Measurements from ENCODE around the gene PHOX2B. TPM values are rescaled to one million over a fixed set of nuclear protein-coding genes. Genes with fewer than 3 reads are reported as not detected.

The PHOX2B gene
- under 1 TPM; 0.08 to 0.88 (median 0.13) TPM for polyA plus RNA-seq (ENCODE audit: insufficient read length in 4 of 4)

DNA sequence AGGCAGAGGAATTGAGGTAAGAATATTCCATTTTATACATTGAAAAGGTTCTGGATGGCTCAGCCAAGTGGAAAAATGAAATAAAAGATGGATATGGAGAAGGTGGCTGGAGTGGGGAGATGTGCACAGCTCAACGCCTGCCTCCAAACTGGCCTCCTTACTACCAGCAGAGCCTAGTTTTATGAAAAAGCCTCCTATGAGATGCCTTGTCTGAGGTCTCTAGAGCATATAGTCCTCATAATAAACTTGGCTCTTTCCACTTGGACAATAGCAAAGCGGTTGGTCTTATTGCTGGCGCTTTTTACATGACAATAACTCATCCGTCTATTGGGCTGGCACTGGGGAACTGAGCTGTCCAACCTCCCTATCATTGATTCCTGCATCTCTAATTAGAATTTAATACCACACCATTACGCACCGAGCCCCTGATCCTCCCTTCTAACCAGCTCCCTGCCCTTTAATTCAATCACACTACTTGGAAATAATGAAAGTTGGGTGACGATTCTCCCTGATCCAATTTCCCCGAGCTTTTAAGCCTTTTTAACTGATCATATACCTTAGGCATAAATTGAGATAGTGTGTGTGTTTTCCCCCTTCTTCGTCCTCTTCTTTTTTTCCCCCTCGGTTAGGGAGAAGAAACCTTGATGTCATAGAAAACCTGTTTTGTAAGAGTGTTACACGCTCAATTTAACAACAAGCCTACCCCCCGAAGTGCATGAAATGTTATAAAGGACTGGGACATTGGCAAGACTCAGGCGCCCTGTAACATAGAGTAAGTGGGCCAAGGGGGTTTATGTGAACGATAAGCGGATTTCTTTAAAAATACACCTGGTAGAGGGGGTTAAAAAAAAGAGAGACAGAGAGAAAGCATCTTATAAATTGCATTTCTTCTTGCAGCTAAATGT lies at the start of gene PHOX2B:
Gene PHOX2B (minus strand): TSS at position 155 of the 905 bp plus-strand sequence. CDS start 115 bp downstream, at position 40.
- no peak for DNase-seq (ENCODE audit: low read depth in 4 of 4, low spot score in 3 of 4)

DNA sequence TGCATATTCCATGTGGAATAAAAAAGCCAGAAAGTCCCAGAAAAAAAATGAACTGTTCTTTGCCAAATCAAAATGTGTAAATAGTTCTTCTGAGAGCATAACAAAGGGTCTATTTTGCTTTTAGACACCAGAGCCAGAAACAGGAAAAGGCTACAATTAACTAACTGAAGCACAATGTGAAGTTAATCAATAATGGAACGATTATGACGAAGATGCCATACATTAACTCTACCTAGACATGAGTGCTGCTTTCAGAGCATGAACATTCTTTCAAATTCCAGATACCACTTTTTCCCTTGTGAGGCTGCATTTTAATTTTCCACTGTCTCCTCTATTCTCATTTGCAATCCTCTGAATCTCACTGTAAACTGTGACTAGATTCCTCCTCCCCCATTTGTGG lies 48.7 kb upstream of the PHOX2B start:
- DNase-seq (ENCODE audit: low read depth in 4 of 4, low spot score in 3 of 4): no peak

- DNase-seq (ENCODE audit: low read depth in 4 of 4, low spot score in 3 of 4): no peak
These were observed 48.2 kb upstream of the PHOX2B start for GRCh38 chr4:41796545-41797210.

GRCh38 chr4:41795796-41796385 lies 47.4 kb upstream of the PHOX2B start:
- DNase-seq (ENCODE audit: low read depth in 4 of 4, low spot score in 3 of 4): no peak

DNA sequence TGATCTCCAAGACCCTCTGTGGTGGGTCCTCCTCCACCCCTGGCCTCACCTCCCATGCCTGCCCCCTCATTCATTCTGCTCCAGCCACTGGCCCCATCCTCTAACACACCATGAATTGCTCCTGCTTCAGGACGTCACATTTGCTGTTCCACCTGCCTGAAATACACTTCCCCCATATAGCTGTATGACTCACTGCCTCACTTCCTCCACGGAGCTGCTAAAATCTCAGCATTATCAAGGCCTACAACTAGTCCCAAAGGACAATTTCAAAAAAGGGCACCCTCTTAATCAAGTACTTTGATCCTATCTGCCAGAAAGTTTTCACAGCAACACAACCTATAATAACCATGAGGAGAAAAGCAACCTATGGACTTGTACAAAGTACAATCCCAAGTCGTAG lies 43.6 kb upstream of the PHOX2B start:
- DNase-seq (ENCODE audit: low read depth in 4 of 4, low spot score in 3 of 4): no peak

DNA sequence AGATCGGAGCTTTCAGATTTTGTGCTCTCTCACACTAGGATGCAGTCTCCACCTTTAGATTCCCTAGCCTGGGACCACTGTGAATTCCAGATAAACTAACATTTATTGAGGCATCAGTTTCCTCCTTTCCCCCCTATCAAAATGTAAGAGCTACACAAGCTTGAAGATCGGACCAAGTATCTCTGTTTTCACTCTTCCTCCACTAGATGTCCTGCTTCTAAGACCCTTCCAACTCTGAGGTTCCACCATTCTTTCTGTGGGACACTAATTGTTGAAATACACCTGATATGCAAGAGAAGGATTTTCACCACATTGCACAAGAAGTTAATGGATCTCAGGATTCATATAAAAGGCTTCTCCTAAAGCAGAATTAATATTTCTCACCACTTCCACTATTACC lies 43.0 kb upstream of the PHOX2B start:
- DNase-seq (ENCODE audit: low read depth in 4 of 4, low spot score in 3 of 4): no peak

DNA sequence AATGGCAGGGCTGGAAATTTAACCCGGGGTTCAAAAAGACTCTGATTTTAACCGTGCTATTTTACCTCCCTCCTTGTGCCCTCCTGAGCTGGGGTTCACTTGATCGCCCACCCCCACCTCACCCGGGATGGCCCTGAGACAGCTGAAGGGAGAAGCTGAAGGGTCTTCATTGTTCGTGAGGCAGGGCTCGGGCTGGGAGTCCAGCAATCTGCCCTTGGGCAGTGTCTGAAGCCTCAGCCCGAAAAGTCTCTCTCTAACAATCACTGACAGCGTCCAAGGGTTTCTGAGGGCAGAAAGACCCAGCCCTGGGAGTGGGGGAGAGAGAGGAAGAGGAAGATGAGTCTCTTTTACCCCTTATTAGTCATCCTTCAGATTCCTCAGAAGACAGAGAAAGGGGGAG lies 39.4 kb upstream of the PHOX2B start:
- DNase-seq (ENCODE audit: low read depth in 4 of 4, low spot score in 3 of 4): no peak

DNA sequence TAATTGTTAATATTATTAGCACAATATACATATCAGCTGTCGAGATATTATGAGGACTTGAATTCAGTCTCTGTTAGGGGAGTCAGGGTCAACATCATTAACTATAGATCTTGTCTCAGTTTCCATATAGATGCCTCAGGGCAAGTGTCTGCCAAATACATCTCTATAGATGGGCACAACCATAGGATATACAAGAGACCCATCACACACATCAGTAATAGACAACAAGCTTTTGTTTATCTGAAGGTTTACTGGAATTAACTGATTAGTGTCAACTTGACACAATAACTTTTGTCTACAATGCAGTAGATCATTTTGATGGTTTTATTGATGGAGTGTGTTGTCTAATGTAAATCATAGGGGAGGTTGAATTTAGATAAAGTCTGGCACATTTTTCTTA lies 37.1 kb upstream of the PHOX2B start:
- DNase-seq (ENCODE audit: low read depth in 4 of 4, low spot score in 3 of 4): no peak

- no peak for DNase-seq (ENCODE audit: low read depth in 4 of 4, low spot score in 3 of 4)
These were observed 35.9 kb upstream of the PHOX2B start for GRCh38 chr4:41784191-41784979.

DNA sequence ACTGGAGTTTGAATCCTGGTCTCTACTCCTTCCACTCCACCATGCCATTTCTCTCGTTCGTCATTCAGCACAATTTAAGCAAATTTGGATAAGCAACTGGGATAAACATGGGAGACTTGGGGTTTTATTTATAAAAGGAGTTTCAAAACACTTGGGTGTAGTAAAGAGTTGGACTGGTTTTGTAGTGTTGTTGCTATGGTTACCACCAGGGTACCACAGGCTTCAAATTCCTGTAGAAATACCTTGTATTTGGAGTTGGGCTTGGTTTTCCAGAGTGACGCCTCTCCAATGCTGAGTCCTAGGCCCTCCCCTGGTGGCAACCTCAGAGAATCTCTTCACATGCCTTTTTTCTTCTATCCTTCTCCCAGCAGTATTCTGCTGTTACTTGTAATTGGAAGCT lies 27.9 kb upstream of the PHOX2B start:
- no peak for DNase-seq (ENCODE audit: low read depth in 4 of 4, low spot score in 3 of 4)

DNA sequence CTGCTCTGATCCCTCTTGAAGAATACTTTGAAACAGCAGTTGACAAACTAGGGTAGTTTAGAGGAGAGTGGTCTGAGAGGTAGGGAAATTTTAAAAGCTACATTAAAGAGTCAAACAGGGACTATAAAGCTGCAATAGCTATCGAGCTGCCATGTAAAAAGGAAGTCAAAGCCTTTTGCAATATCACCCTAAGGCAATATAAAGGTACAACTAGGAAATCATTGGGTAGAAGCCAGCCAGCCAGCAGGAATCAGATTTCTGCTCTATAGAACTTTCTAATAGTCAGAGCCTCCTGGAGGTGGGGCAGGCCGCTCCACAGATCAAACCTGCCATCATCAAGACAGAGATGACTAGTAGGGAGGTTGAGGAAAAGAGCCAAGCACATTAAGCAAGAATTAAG lies 15.2 kb upstream of the PHOX2B start:
- no peak for DNase-seq (ENCODE audit: low read depth in 4 of 4, low spot score in 3 of 4)

GRCh38 chr4:41758884-41759283 lies 10.4 kb upstream of the PHOX2B start:
- DNase-seq (ENCODE audit: low read depth in 4 of 4, low spot score in 3 of 4): no peak

DNA sequence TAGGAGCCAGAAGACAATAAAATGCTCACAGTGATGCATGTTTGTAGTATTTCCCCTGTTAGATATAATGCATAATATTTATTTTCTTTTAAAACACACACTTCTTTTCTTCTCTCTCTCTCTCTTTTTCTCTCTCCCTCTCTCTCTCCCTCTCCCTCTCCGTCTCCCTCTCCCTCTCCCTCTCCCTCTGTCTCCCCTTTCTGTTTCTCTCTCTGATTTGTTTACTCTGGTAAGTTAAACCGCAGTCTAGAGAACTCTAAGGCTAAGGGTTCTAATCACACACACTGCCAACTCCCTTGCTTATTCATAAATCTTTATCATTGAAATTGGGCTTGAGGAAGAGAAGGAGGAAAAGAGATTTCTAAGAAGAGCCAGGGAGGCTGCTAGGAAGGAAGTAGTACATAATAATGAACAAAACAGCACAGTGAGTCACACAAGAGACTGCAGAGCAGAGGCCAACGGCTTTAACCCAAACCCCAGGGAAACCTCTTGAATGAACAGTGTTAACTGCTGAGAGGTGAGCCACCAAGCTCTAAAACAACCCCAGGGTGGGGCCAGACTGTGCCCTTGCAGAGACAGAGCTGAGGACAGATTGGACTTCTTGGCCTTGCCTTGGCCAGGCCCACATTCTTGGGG lies 9.1 kb upstream of the PHOX2B start:
- DNase-seq (ENCODE audit: low read depth in 4 of 4, low spot score in 3 of 4): no peak

- no peak for DNase-seq (ENCODE audit: low read depth in 4 of 4, low spot score in 3 of 4)
These were observed 5.4 kb upstream of the PHOX2B start for GRCh38 chr4:41753942-41754341.

DNA sequence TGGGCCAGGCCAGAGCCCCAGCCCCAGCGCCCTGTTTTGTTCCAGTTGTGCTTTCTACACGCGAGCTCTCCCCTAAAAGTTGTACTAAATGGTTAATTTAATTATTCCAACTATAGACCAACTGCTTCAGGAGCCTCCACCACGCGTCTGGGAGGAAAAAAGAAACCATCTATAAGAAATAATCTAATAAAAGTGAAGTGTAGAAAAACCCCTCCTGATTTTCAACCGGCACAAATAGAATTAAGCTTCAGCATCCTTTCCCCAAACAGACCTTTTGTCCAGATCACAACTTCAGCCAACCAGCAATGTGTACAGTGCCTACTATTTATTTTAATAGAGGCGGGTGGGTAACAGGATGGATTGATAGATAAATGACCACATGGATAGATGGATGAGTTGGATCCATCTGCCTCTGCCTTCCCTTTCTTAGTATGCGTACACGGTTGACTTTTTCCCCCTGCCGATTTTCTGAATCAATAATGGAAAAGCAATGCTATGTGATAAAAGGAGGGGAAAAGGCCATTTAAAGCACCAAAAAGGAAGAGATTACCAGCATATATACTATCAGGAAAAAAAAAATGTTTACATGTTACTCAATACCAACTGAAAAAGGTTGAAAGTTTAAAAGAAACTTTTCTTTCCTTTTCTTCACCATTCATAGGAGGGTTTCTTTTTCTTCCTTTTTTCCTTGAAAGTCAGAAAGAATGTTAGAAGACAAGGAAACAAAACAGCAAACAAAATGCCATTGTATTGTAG lies 3.7 kb upstream of the PHOX2B start:
- DNase-seq (ENCODE audit: low read depth in 4 of 4, low spot score in 3 of 4): no peak

DNA sequence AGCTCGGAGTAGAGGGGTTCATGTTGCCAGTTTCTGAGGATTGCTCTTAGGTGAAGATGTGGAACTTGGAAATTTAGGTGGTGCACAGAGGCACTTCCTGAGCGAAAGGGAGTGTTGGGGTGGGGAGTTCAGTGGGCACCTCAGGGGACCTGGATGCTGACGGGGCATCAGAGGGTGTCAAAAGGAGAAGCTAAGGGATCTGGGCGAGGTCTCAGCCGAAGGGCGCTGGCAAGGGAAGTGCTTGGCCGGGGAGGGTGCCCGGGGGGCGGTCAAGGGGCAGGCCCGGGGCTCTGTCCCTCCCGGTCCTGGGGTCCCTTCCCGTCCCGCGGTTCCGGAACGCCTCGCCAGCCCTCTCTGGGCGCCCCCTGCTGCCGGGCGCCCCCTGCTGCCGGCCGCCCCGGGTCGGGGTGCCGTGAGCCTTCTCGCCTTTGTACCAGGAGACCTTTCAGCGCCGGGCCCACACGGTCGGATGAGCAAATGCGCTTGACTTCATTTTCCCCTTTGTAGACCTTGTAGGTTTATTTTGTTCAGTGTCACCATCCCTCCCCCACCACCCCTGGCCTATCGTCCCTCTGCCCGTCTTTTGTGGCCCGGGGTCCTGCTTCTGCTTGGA lies 3.0 kb upstream of the PHOX2B start:
- no peak for DNase-seq (ENCODE audit: low read depth in 4 of 4, low spot score in 3 of 4)

DNA sequence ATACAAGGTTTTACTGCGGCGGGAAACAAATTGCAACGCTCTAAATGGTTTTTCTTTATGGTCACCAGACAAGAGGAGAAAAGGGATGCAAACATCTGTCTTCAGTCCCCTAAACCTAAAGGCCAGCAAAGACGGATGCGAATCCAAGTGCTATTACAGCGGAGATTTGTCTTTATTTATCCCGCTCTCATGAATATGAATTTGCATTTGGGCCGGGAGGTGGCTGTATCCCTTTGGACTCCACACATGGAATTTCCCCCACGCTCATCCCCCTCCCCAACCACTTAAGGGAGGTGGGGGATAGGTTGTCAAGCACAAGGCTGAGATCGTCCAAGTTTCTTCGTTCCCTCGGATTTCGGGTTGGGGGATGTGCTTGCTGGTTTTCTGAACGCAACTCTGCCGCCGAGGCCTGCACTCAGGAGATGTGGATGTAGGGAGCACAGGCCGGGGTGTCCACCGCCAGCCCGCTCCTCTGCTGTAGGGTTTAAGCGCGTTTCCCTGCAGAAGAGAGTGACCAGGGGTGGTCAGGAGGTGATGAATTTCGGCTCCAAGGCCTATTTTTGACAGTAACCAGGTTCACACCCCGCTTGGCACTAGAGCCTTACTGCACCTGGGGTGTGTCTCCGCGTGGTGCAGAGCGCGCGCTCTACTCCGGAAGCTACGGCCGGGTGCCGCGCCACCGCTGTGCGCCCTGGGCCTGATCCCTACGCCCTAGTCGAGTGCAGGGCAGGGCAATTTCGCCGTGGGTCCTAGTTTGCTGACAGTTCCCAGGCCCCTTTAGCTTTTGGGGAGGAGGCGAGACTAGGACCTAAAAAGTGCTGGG lies 2.3 kb upstream of the PHOX2B start:
- DNase-seq (ENCODE audit: low read depth in 4 of 4, low spot score in 3 of 4): no peak

DNA sequence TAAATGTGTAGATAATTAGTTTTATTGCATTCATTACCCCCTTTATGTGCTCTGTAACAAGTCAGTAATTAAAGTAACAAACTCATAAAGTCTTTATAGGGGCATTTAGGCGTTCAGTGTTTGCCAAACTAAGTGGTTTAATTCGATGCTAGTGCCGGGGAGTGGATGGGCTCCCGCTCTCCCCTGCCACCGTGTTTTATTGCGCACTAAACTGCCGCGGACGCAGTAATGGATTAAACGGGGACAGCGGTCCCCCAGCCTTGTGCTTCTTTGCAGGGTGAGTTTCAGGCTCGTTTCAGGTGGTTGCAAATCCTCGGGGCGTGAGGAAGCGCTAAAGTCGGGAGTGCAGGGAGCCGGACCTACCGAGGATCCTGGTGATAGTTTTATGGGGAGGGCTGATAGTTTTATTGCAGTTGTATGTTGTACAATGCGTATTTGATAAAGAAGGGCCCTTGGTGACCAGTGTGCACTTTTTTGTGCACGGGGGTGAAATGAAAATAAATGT lies 1.6 kb upstream of the PHOX2B start:
- DNase-seq (ENCODE audit: low read depth in 4 of 4, low spot score in 3 of 4): no peak

Measured in right renal pelvis (tissue), 4 donors.